Endothelial cell of umbilical vein (primary cell): ENCODE data around the gene OSBPL9. TPM values are rescaled to one million over a fixed set of nuclear protein-coding genes. Genes with fewer than 3 reads are reported as not detected.

ENCODE experiments used
- BruUV-seq: library from RNA; stranded (reverse); fragments of 400-500 nt; replicated peaks from 2 replicates; lab custom pipeline; 2021; lab: Mats Ljungman, UMichigan
- CTCF ChIA-PET: fragments of 300-600, 350-600 bp; sonication (Branson Sonifier 250); formaldehyde crosslinking; loops from one replicate; lab custom pipeline; 2021; ENCODE audit warnings: antibody characterized with exemption, inconsistent platforms; lab: Charles Lee
- POLR2A ChIA-PET: fragments of 300-600, 350-600 bp; sonication (Branson Sonifier 250); formaldehyde crosslinking; loops from one replicate; lab custom pipeline; 2021; ENCODE audit warnings: antibody characterized with exemption, inconsistent platforms; lab: Charles Lee
- DNase-seq: peaks from one replicate; pipeline ENCODE4 v3.0.0-alpha.2; 2011; ENCODE audit warnings: low read depth, low spot score
- FAIRE-seq: peaks from 2 replicates; lab custom pipeline; 2011; peaks lifted over from hg19 to GRCh38; lab: Jason Lieb, UNC
- H2AFZ ChIP-seq: 2 replicates; pipeline ENCODE4 v1.6.0; 2012; ENCODE audit warnings: low read depth, low read length, control low read depth, inconsistent platforms
- H3K27ac ChIP-seq: 2 replicates; pipeline ENCODE4 v1.5.1; 2011; ENCODE audit warnings: low read depth, mild to moderate bottlenecking, control low read depth, low read length, moderate library complexity; ENCODE audit not compliant: insufficient read depth
- H3K27me3 ChIP-seq, 2 experiments: 2 replicates each; pipeline versions ENCODE4 v1.6.0 to v1.6.1; 2011; ENCODE audit warnings: low read length in 2 of 2, mixed read lengths in 1 of 2; ENCODE audit not compliant: control insufficient read depth in 2 of 2, insufficient read depth in 2 of 2
- H3K36me3 ChIP-seq, 2 experiments: 2 replicates in 1 of 2; 3 replicates in 1 of 2; pipeline ENCODE4 v1.5.1; 2011; ENCODE audit warnings: low read length in 2 of 2, mild to moderate bottlenecking in 1 of 2, moderate library complexity in 1 of 2; ENCODE audit not compliant: control insufficient read depth in 2 of 2, insufficient read depth in 2 of 2; ENCODE audit errors: extremely low read depth in 1 of 2
- H3K4me1 ChIP-seq: 3 replicates; pipeline ENCODE4 v1.5.1; 2011; ENCODE audit warnings: mild to moderate bottlenecking, low read length; ENCODE audit not compliant: control insufficient read depth, insufficient read depth; ENCODE audit errors: extremely low read depth
- H3K4me2 ChIP-seq: 2 replicates; pipeline ENCODE4 v1.6.1; 2011; ENCODE audit warnings: low read length, control low read depth, mixed read lengths; ENCODE audit not compliant: insufficient read depth
- H3K4me3 ChIP-seq, 3 experiments: fragments of 200-600 bp in 1 of 3; sonication (generic), shearing (Covaris generic) in 1 of 3; replicated peaks in 1 of 3; 2 replicates each; pipeline ENCODE4 v1.5.1; 2011 to 2016; ENCODE audit warnings: control low read depth in 3 of 3, low read length in 3 of 3, mild to moderate bottlenecking in 2 of 3, inconsistent platforms in 1 of 3, low read depth in 1 of 3, moderate library complexity in 1 of 3; ENCODE audit not compliant: insufficient read depth in 1 of 3
- H3K79me2 ChIP-seq: 2 replicates; pipeline ENCODE4 v1.6.0; 2012; ENCODE audit warnings: low read length, inconsistent platforms; ENCODE audit not compliant: control insufficient read depth, insufficient read depth
- H3K9ac ChIP-seq: replicated peaks from 2 replicates; pipeline ENCODE3; 2011; ENCODE audit warnings: low read length, control low read depth; ENCODE audit not compliant: insufficient read depth; ENCODE audit errors: extremely low read depth
- H3K9me1 ChIP-seq: replicated peaks from 3 replicates; pipeline ENCODE4 v1.6.0; 2011; ENCODE audit warnings: mild to moderate bottlenecking, low read length; ENCODE audit not compliant: control insufficient read depth, insufficient read depth; ENCODE audit errors: extremely low read depth
- H3K9me3 ChIP-seq: replicated peaks from 2 replicates; pipeline ENCODE4 v1.5.1; 2012; ENCODE audit warnings: low read length, inconsistent platforms; ENCODE audit not compliant: control insufficient read depth, insufficient read depth
- H4K20me1 ChIP-seq: replicated peaks from 2 replicates; pipeline ENCODE3; 2011; ENCODE audit warnings: mild to moderate bottlenecking, low read length; ENCODE audit not compliant: control insufficient read depth, insufficient read depth; ENCODE audit errors: extremely low read depth
- EZH2 ChIP-seq: IDR thresholded peaks from 2 replicates; pipeline ENCODE4 v1.6.1; 2012; ENCODE audit warnings: borderline replicate concordance, low read depth, mild to moderate bottlenecking, moderate library complexity, low read length, inconsistent platforms; ENCODE audit not compliant: severe bottlenecking
- FOS ChIP-seq: IDR thresholded peaks from 2 replicates; pipeline ENCODE4 v1.6.1; 2011; ENCODE audit warnings: mild to moderate bottlenecking, low read length, moderate library complexity, borderline replicate concordance; ENCODE audit not compliant: insufficient read depth
- GATA2 ChIP-seq: IDR thresholded peaks from 2 replicates; pipeline ENCODE4 v1.7.0; 2011; ENCODE audit warnings: low read depth, mild to moderate bottlenecking, moderate library complexity, mixed read lengths, low read length; ENCODE audit not compliant: insufficient read length, insufficient read depth
- JUN ChIP-seq: IDR thresholded peaks from 2 replicates; pipeline ENCODE4 v1.6.1; 2011; ENCODE audit warnings: borderline replicate concordance, low read depth; ENCODE audit not compliant: insufficient read length, insufficient read depth
- MYC ChIP-seq: IDR thresholded peaks from one replicate; pipeline ENCODE4 v1.6.1; 2011; ENCODE audit warnings: mild to moderate bottlenecking, low read depth, low read length
- POLR2A ChIP-seq: IDR thresholded peaks from 2 replicates; pipeline ENCODE4 v1.6.1; 2012; ENCODE audit warnings: low read depth, mild to moderate bottlenecking, control low read depth, low read length
- POLR2AphosphoS5 ChIP-seq: IDR thresholded peaks from 2 replicates; pipeline ENCODE4 v1.6.1; 2012; ENCODE audit warnings: low read depth, mild to moderate bottlenecking, control low read depth, low read length, moderate library complexity; ENCODE audit not compliant: insufficient read depth
- dilution Hi-C: fragments of 300-500 bp; cut with MboI; formaldehyde crosslinking; loops from one replicate; pipeline ENCODE4 v1.15.0; 2019; ENCODE audit warnings: low sequenced_read_pairs; ENCODE audit not compliant: extremely low pct_ligation_motif_present
- intact Hi-C: fragments of 100-400 bp; cut with micrococcal nuclease; formaldehyde crosslinking; loops from one replicate; pipeline ENCODE4 v1.10.0; 2022
- polyA plus RNA-seq, 4 experiments: library from polyadenylated mRNA; depleted of rRNA in 3 of 4; stranded (reverse) in 3 of 4; unstranded in 1 of 4; fragments of >200 nt; gene quantifications; 2 replicates each; pipeline versions ENCODE4 v1.2.1 to v1.2.3, GENCODE V29; 2011 to 2012; ENCODE audit warnings: missing spikeins in 1 of 4
- total RNA-seq: library from RNA; stranded (reverse); gene quantifications from 2 replicates; pipeline ENCODE4 v1.2.3, GENCODE V29; 2021
- TF ChIP-seq, protein P1 (sequence below), 2 donors: IDR thresholded peaks; 1 replicate in 1 of 2; 2 replicates in 1 of 2; pipeline ENCODE4 v1.5.1; 2011; ENCODE audit warnings: low read length in 2 of 2, mild to moderate bottlenecking in 2 of 2, moderate library complexity in 2 of 2, control low read depth in 1 of 2, inconsistent platforms in 1 of 2, low read depth in 1 of 2; ENCODE audit not compliant: insufficient read depth in 1 of 2; ENCODE audit errors: extremely low read depth in 1 of 2
- TF ChIP-seq, protein P2 (sequence below): IDR thresholded peaks from 2 replicates; pipeline ENCODE4 v1.6.1; 2011; ENCODE audit not compliant: insufficient read depth, insufficient read length

Gene OSBPL9
- total and polyA plus RNA-seq, 2 donors (not counting 3 experiments of a cell fraction or from before 2014, with no cell fraction given) = 46.2 to 80.3 TPM

DNA sequence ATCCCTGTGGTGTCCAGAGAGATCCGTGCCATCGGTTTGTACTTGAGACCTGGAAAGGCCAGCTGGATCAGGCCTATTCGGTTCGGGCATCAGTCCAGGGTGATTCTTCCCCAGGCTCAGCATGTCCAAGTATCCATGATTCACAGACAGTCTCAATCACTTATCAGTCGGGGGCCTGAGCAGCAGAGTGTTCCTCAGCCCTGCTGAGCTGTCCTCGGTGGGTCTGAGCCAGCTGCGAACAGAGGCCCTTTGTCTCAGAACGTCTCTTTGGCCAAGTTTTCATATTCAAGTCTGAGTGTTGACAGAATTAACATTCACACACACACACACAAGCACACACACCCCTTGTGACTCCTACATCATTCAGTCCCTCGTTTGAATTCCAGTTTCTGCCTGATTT, 33.4 kb upstream of the OSBPL9 start:
- no peak overlapping the region for H3K27ac ChIP-seq

More for the DNA sequence above, 33.4 kb upstream of the OSBPL9 start:
- POLR2A ChIA-PET = no interaction called here
- Histone ChIP-seq H3K4me3 (no peak overlapping the region), H3K4me1 (no peaks in the 10 kb centered on the region), H4K20me1 (no peaks in the 10 kb centered on the region), H2AFZ (no peak overlapping the region), H3K9me3 (no peaks in the 10 kb centered on the region), H3K27me3 (no peaks in the 10 kb centered on the region), H3K36me3 (no peaks in the 10 kb centered on the region), H3K9ac (no peak overlapping the region), H3K4me2 (no peak overlapping the region), H3K79me2 (no peaks in the 10 kb centered on the region), H3K9me1 (no peaks in the 10 kb centered on the region)
- TF ChIP-seq, protein P1, sequence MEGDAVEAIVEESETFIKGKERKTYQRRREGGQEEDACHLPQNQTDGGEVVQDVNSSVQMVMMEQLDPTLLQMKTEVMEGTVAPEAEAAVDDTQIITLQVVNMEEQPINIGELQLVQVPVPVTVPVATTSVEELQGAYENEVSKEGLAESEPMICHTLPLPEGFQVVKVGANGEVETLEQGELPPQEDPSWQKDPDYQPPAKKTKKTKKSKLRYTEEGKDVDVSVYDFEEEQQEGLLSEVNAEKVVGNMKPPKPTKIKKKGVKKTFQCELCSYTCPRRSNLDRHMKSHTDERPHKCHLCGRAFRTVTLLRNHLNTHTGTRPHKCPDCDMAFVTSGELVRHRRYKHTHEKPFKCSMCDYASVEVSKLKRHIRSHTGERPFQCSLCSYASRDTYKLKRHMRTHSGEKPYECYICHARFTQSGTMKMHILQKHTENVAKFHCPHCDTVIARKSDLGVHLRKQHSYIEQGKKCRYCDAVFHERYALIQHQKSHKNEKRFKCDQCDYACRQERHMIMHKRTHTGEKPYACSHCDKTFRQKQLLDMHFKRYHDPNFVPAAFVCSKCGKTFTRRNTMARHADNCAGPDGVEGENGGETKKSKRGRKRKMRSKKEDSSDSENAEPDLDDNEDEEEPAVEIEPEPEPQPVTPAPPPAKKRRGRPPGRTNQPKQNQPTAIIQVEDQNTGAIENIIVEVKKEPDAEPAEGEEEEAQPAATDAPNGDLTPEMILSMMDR (IDR thresholded peaks at IDR 0.05; ENCODE audit: extremely low read depth in 1 of 2, insufficient read depth in 1 of 2, low read depth in 1 of 2, low read length in 2 of 2) = no peak
- TF ChIP-seq GATA2 = no peak
- no peak for TF ChIP-seq POLR2A
- no peak for TF ChIP-seq EZH2
- TF ChIP-seq POLR2AphosphoS5 = no peak
- no peak for TF ChIP-seq MYC
- TF ChIP-seq, protein P2, sequence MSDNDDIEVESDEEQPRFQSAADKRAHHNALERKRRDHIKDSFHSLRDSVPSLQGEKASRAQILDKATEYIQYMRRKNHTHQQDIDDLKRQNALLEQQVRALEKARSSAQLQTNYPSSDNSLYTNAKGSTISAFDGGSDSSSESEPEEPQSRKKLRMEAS = no peak
- TF ChIP-seq JUN = no peak
- no peak for TF ChIP-seq FOS
- FAIRE-seq = no peak
- intact Hi-C loops (no loop called here), dilution Hi-C loops (no loop called here)
- no TSS peak for BruUV-seq
- CTCF ChIA-PET = interaction anchor here (0.6 kb wide), 1 partner anchor 177 kb away, joined by 3 read pairs; no protein-coding TSS in a partner anchor
- DNase-seq = no peak
